ENCODE data around the gene HBG1.
"Not testable (repeated sequence)": the region's sequence is repeated elsewhere in the genome, so short reads cannot be mapped to it uniquely, and the experiment has no call there.

The HBG1 gene

GRCh38 chr11:5249807-5250396, at the start of gene HBG1:
HBG1 (minus strand) TSS chr11:5249857; CDS start chr11:5249804, 53 bp downstream.
- H3K27ac Mint-ChIP-seq; H3K4me1 Mint-ChIP-seq; DNase-seq (ENCODE audit: low spot score in 2 of 2); H3K4me3 Mint-ChIP-seq; H3K9me3 Mint-ChIP-seq; H3K27me3 Mint-ChIP-seq; ATAC-seq (ENCODE audit: low read depth); H3K36me3 Mint-ChIP-seq: not testable (repeated sequence)

- H3K4me1 Mint-ChIP-seq = no peaks in the 10 kb centered on the region
- no peak overlapping the region for H3K27ac Mint-ChIP-seq
- H3K4me3 Mint-ChIP-seq = no peak overlapping the region
- no peaks in the 10 kb centered on the region for H3K9me3 Mint-ChIP-seq
- no peaks in the 10 kb centered on the region for H3K36me3 Mint-ChIP-seq
- peaks cover 6% of the 10 kb centered on the region for H3K27me3 Mint-ChIP-seq
- DNase-seq (ENCODE audit: low spot score in 2 of 2) (no peak), ATAC-seq (ENCODE audit: low read depth) (no peak)
Measured at GRCh38 chr11:5298451-5298850, 48.8 kb upstream of the HBG1 start.

GRCh38 chr11:5297721-5298323, 48.2 kb upstream of the HBG1 start:
- no peak overlapping the region for H3K4me3 Mint-ChIP-seq
- no peaks in the 10 kb centered on the region for H3K9me3 Mint-ChIP-seq
- no peaks in the 10 kb centered on the region for H3K36me3 Mint-ChIP-seq
- H3K4me1 Mint-ChIP-seq = no peaks in the 10 kb centered on the region
- H3K27ac Mint-ChIP-seq = no peak overlapping the region
- peaks cover 6% of the 10 kb centered on the region for H3K27me3 Mint-ChIP-seq
- DNase-seq (ENCODE audit: low spot score in 2 of 2) (no peak), ATAC-seq (ENCODE audit: low read depth) (no peak)

- not testable (repeated sequence) for H3K4me1 Mint-ChIP-seq; H3K36me3 Mint-ChIP-seq; ATAC-seq (ENCODE audit: low read depth); H3K9me3 Mint-ChIP-seq; H3K4me3 Mint-ChIP-seq; H3K27me3 Mint-ChIP-seq; DNase-seq (ENCODE audit: low spot score in 2 of 2); H3K27ac Mint-ChIP-seq
Measured at GRCh38 chr11:5294342-5294995, 44.8 kb upstream of the HBG1 start.

GRCh38 chr11:5293028-5293427, 43.4 kb upstream of the HBG1 start:
- DNase-seq (ENCODE audit: low spot score in 2 of 2) = no peak
- H3K4me3 Mint-ChIP-seq = no peak overlapping the region
- no peaks in the 10 kb centered on the region for H3K9me3 Mint-ChIP-seq
- no peaks in the 10 kb centered on the region for H3K36me3 Mint-ChIP-seq
- H3K27ac Mint-ChIP-seq = no peak overlapping the region
- peaks cover 6% of the 10 kb centered on the region for H3K27me3 Mint-ChIP-seq
- H3K4me1 Mint-ChIP-seq = no peaks in the 10 kb centered on the region
- ATAC-seq (ENCODE audit: low read depth) = no peak

GRCh38 chr11:5291207-5291838, 41.7 kb upstream of the HBG1 start:
- no peak overlapping the region for H3K27ac Mint-ChIP-seq
- H3K4me1 Mint-ChIP-seq = no peaks in the 10 kb centered on the region
- no peaks in the 10 kb centered on the region for H3K36me3 Mint-ChIP-seq
- peaks cover 3% of the 10 kb centered on the region for H3K27me3 Mint-ChIP-seq
- DNase-seq (ENCODE audit: low spot score in 2 of 2) (no peak), ATAC-seq (ENCODE audit: low read depth) (no peak)
- no peaks in the 10 kb centered on the region for H3K9me3 Mint-ChIP-seq
- H3K4me3 Mint-ChIP-seq = no peak overlapping the region

GRCh38 chr11:5290106-5290505, 40.4 kb upstream of the HBG1 start:
- Mint-ChIP-seq H3K9me3 (no peaks in the 10 kb centered on the region), H3K36me3 (no peaks in the 10 kb centered on the region), H3K27ac (no peak overlapping the region), H3K4me1 (no peaks in the 10 kb centered on the region), H3K27me3 (peaks cover 2% of the 10 kb centered on the region), H3K4me3 (no peak overlapping the region)
- ATAC-seq (ENCODE audit: low read depth) (no peak), DNase-seq (ENCODE audit: low spot score in 2 of 2) (no peak)

GRCh38 chr11:5289696-5290095, 40.0 kb upstream of the HBG1 start:
- ATAC-seq (ENCODE audit: low read depth) (no peak), DNase-seq (ENCODE audit: low spot score in 2 of 2) (no peak)
- Mint-ChIP-seq H3K27me3 (peaks cover 3% of the 10 kb centered on the region), H3K4me3 (no peak overlapping the region), H3K36me3 (no peaks in the 10 kb centered on the region), H3K27ac (no peak overlapping the region), H3K4me1 (no peaks in the 10 kb centered on the region), H3K9me3 (no peaks in the 10 kb centered on the region)

GRCh38 chr11:5288906-5289550, 39.4 kb upstream of the HBG1 start:
- Mint-ChIP-seq H3K27ac (no peak overlapping the region), H3K4me3 (no peak overlapping the region), H3K27me3 (peaks cover 3% of the 10 kb centered on the region), H3K9me3 (no peaks in the 10 kb centered on the region), H3K4me1 (no peaks in the 10 kb centered on the region), H3K36me3 (no peaks in the 10 kb centered on the region)
- no peak for DNase-seq (ENCODE audit: low spot score in 2 of 2)
- ATAC-seq (ENCODE audit: low read depth) = no peak

GRCh38 chr11:5288108-5288905, 38.6 kb upstream of the HBG1 start:
- Mint-ChIP-seq H3K36me3 (no peaks in the 10 kb centered on the region), H3K27me3 (peaks cover 5% of the 10 kb centered on the region), H3K27ac (no peak overlapping the region), H3K4me1 (no peaks in the 10 kb centered on the region), H3K9me3 (no peaks in the 10 kb centered on the region), H3K4me3 (no peak overlapping the region)
- DNase-seq (ENCODE audit: low spot score in 2 of 2) (no peak), ATAC-seq (ENCODE audit: low read depth) (no peak)

GRCh38 chr11:5286901-5287300, 37.2 kb upstream of the HBG1 start:
- no peak overlapping the region for H3K4me3 Mint-ChIP-seq
- H3K9me3 Mint-ChIP-seq = no peaks in the 10 kb centered on the region
- H3K27me3 Mint-ChIP-seq = peaks cover 5% of the 10 kb centered on the region
- H3K4me1 Mint-ChIP-seq = no peaks in the 10 kb centered on the region
- no peaks in the 10 kb centered on the region for H3K36me3 Mint-ChIP-seq
- DNase-seq (ENCODE audit: low spot score in 2 of 2) = no peak
- no peak overlapping the region for H3K27ac Mint-ChIP-seq
- no peak for ATAC-seq (ENCODE audit: low read depth)

- Mint-ChIP-seq H3K27ac (no peak overlapping the region), H3K36me3 (no peaks in the 10 kb centered on the region), H3K9me3 (no peaks in the 10 kb centered on the region), H3K4me1 (no peaks in the 10 kb centered on the region), H3K4me3 (no peak overlapping the region), H3K27me3 (peaks cover 5% of the 10 kb centered on the region)
- no peak for ATAC-seq (ENCODE audit: low read depth)
- DNase-seq (ENCODE audit: low spot score in 2 of 2) = no peak
Measured at GRCh38 chr11:5286351-5286750, 36.7 kb upstream of the HBG1 start.

GRCh38 chr11:5285703-5286340, 36.2 kb upstream of the HBG1 start:
- H3K9me3 Mint-ChIP-seq = no peaks in the 10 kb centered on the region
- H3K27me3 Mint-ChIP-seq = peaks cover 5% of the 10 kb centered on the region
- H3K36me3 Mint-ChIP-seq = no peaks in the 10 kb centered on the region

More at GRCh38 chr11:5285703-5286340, 36.2 kb upstream of the HBG1 start:
- DNase-seq (ENCODE audit: low spot score in 2 of 2) (no peak), ATAC-seq (ENCODE audit: low read depth) (no peak)
- no peak overlapping the region for H3K27ac Mint-ChIP-seq
- no peaks in the 10 kb centered on the region for H3K4me1 Mint-ChIP-seq
- no peak overlapping the region for H3K4me3 Mint-ChIP-seq
